Fibroblast of skin of abdomen (primary cell): ENCODE results near the gene SCAMP4.

Experiments used
- DNase-seq: peaks from one replicate; pipeline ENCODE4 v3.0.0-alpha.2; 2013

Gene SCAMP4

GRCh38 chr19:1941146-1942077 is 36.2 kb downstream of the SCAMP4 start, which contains the start of gene CSNK1G2:
Gene CSNK1G2, plus strand, starts transcription at chr19:1941172. Its CDS starts 28,601 bp downstream, at chr19:1969773.
- DNase-seq: no peak

- peak; percentile 58 for DNase-seq
Observed at GRCh38 chr19:1942078-1942933, 37.1 kb downstream of the SCAMP4 start.

GRCh38 chr19:1942934-1943555 is 37.8 kb downstream of the SCAMP4 start:
- DNase-seq: no peak

GRCh38 chr19:1943661-1944087 is 38.5 kb downstream of the SCAMP4 start:
- DNase-seq: no peak

GRCh38 chr19:1944088-1944915 is 39.1 kb downstream of the SCAMP4 start:
- DNase-seq: no peak

GRCh38 chr19:1944916-1945561 is 39.8 kb downstream of the SCAMP4 start:
- DNase-seq: no peak

- DNase-seq: peak; percentile 25
Observed at GRCh38 chr19:1945899-1946298, 40.7 kb downstream of the SCAMP4 start.

- DNase-seq: no peak
Observed at GRCh38 chr19:1947651-1948209, 42.5 kb downstream of the SCAMP4 start.

GRCh38 chr19:1949304-1950101 is 44.3 kb downstream of the SCAMP4 start:
- no peak for DNase-seq

- no peak for DNase-seq
Observed at GRCh38 chr19:1950640-1951039, 45.4 kb downstream of the SCAMP4 start.

GRCh38 chr19:1952635-1953034 is 47.4 kb downstream of the SCAMP4 start:
- DNase-seq: no peak

GRCh38 chr19:1953037-1953436 is 47.8 kb downstream of the SCAMP4 start:
- no peak for DNase-seq

GRCh38 chr19:1953441-1954094 is 48.4 kb downstream of the SCAMP4 start:
- DNase-seq: no peak

GRCh38 chr19:1954532-1954933 is 49.3 kb downstream of the SCAMP4 start:
- DNase-seq: no peak

GRCh38 chr19:1955171-1956121 is 50.2 kb downstream of the SCAMP4 start:
- DNase-seq: no peak

- no peak for DNase-seq
Observed at GRCh38 chr19:1956122-1956494, 50.9 kb downstream of the SCAMP4 start.

GRCh38 chr19:1956868-1957492 is 51.8 kb downstream of the SCAMP4 start:
- no peak for DNase-seq
